Natural killer cell (primary cell): ENCODE results near the gene SYNPR. TPM values are rescaled to one million over a fixed set of nuclear protein-coding genes. Genes with fewer than 3 reads are reported as not detected.

Experiments
- ATAC-seq, 3 donors: fragments of 150-1000 bp in 2 of 3; fragments of 200-7000 bp in 1 of 3; cut with Tn5 transposase; 1 replicate in 1 of 3; 2 replicates in 2 of 3; pipeline ENCODE4 v1.10.0; 2021; ENCODE audit warnings: mild to moderate bottlenecking in 2 of 3, moderate library complexity in 2 of 3
- DNase-seq, 2 donors: peaks; one replicate each; pipeline versions ENCODE4 v3.0.0 to v3.0.0-alpha.2; 2013 to 2021; ENCODE audit warnings: mixed read lengths in 1 of 2
- H3K27ac ChIP-seq: one replicate; pipeline ENCODE4 v1.5.1; 2013; ENCODE audit warnings: mild to moderate bottlenecking, low read length
- H3K27me3 ChIP-seq: one replicate; pipeline ENCODE4 v1.6.1; 2013; ENCODE audit warnings: low read length; ENCODE audit not compliant: control insufficient read depth, insufficient read depth
- H3K36me3 ChIP-seq: one replicate; pipeline ENCODE4 v1.6.1; 2013; ENCODE audit warnings: low read length; ENCODE audit not compliant: control insufficient read depth, insufficient read depth
- H3K4me1 ChIP-seq: one replicate; pipeline ENCODE4 v1.6.1; 2013; ENCODE audit warnings: low read length; ENCODE audit not compliant: control insufficient read depth, insufficient read depth
- H3K4me3 ChIP-seq: one replicate; pipeline ENCODE4 v1.5.1; 2013; ENCODE audit warnings: low read length
- H3K9me3 ChIP-seq: one replicate; pipeline ENCODE4 v1.6.1; 2013; ENCODE audit warnings: low read length; ENCODE audit not compliant: control insufficient read depth, insufficient read depth
- H3K27ac Mint-ChIP-seq, 2 donors: one replicate each; pipeline ENCODE4 v1.8.0; 2022; ENCODE audit warnings: mild to moderate bottlenecking in 2 of 2, mixed read lengths in 2 of 2, moderate library complexity in 1 of 2
- H3K27me3 Mint-ChIP-seq, 2 donors: one replicate each; pipeline ENCODE4 v1.8.0; 2022; ENCODE audit warnings: low read depth in 2 of 2, mixed read lengths in 2 of 2
- H3K36me3 Mint-ChIP-seq: one replicate; pipeline ENCODE4 v1.8.0; 2022; ENCODE audit warnings: mixed read lengths
- H3K4me1 Mint-ChIP-seq, 2 donors: one replicate each; pipeline ENCODE4 v1.8.0; 2022; ENCODE audit warnings: mixed read lengths in 2 of 2
- H3K4me3 Mint-ChIP-seq: one replicate; pipeline ENCODE4 v1.8.0; 2022; ENCODE audit warnings: mild to moderate bottlenecking, moderate library complexity, mixed read lengths
- H3K9me3 Mint-ChIP-seq, 2 donors: one replicate each; pipeline ENCODE4 v1.8.0; 2022; ENCODE audit warnings: mixed read lengths in 2 of 2
- WGBS: methylation state at CpG from one replicate; pipeline ENCODE4 v1.1.7; 2013; ENCODE audit warnings: missing lambda C conversion rate; ENCODE audit not compliant: insufficient coverage; 5-methylcytosine and 5-hydroxymethylcytosine counted together
- intact Hi-C: fragments of 100-400 bp; cut with micrococcal nuclease; formaldehyde crosslinking; loops from one replicate; pipeline ENCODE4 v1.14.2; 2022
- total RNA-seq, 4 donors: library from RNA; stranded (reverse); fragments of 120-200 nt in 1 of 4; gene quantifications; one replicate each; pipeline versions ENCODE4 v1.2.3 to v1.2.4, GENCODE V29; 2013 to 2022
- TF ChIP-seq, protein P1 (sequence below): fragments of 200-600 bp; IDR thresholded peaks from one replicate; pipeline ENCODE4 v1.8.0; 2022; ENCODE audit warnings: antibody characterized with exemption

Gene SYNPR
- total RNA-seq, 3 donors from 2014 or later (not counting 1 experiment from before 2014, with no cell fraction given), result not detected

DNA sequence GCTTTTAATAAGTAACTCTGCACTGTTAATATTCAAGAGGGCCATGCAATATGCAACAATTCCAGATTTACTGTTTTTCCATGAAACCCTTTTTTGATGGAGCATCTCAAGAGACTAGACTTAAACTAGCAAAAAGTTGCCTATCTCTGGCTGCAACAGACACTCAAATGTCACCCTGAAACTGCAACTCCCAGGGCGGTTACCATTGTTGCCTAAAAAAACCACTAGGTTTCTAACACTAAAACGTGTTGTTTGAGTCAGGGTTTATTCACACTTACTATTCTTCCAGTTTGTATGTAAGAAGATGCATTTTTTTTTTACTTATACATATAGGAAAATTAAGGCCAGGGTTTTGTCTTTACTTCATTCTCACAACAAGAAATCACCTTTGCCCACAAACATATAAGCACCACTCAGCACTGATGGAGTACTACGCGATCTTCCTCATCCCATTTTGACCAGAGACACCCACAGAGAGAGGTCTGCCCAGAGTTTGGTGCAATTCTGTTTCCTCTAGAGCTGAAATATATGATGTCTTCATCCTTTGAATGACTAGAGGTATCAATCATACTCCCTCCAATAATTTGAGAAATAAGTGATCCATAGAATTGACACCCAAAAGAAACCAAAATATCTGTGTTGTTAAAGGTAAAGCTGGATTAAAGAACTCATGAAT lies 250.4 kb downstream of the SYNPR start:
- H3K27ac ChIP-seq, result no peak overlapping the region
- no peak overlapping the region for H3K27ac Mint-ChIP-seq
- TF ChIP-seq, protein P1, sequence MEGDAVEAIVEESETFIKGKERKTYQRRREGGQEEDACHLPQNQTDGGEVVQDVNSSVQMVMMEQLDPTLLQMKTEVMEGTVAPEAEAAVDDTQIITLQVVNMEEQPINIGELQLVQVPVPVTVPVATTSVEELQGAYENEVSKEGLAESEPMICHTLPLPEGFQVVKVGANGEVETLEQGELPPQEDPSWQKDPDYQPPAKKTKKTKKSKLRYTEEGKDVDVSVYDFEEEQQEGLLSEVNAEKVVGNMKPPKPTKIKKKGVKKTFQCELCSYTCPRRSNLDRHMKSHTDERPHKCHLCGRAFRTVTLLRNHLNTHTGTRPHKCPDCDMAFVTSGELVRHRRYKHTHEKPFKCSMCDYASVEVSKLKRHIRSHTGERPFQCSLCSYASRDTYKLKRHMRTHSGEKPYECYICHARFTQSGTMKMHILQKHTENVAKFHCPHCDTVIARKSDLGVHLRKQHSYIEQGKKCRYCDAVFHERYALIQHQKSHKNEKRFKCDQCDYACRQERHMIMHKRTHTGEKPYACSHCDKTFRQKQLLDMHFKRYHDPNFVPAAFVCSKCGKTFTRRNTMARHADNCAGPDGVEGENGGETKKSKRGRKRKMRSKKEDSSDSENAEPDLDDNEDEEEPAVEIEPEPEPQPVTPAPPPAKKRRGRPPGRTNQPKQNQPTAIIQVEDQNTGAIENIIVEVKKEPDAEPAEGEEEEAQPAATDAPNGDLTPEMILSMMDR, result no peak
- intact Hi-C loops, result no loop called here
- no peaks in the 10 kb centered on the region for H3K36me3 Mint-ChIP-seq
- 89% methylated on average over 3 of the region's 4 CpGs for WGBS
- no peaks in the 10 kb centered on the region for H3K9me3 ChIP-seq
- H3K4me1 ChIP-seq, result no peaks in the 10 kb centered on the region
- no peaks in the 10 kb centered on the region for H3K4me1 Mint-ChIP-seq
- no peaks in the 10 kb centered on the region for H3K27me3 ChIP-seq
- no peak overlapping the region for H3K4me3 ChIP-seq
- ATAC-seq (no peak), DNase-seq (no peak)
- H3K36me3 ChIP-seq, result no peaks in the 10 kb centered on the region
- no peak overlapping the region for H3K4me3 Mint-ChIP-seq
- peaks cover 0 to 5% of the 10 kb centered on the region in 2 donors for H3K9me3 Mint-ChIP-seq
- no peaks in the 10 kb centered on the region for H3K27me3 Mint-ChIP-seq

DNA sequence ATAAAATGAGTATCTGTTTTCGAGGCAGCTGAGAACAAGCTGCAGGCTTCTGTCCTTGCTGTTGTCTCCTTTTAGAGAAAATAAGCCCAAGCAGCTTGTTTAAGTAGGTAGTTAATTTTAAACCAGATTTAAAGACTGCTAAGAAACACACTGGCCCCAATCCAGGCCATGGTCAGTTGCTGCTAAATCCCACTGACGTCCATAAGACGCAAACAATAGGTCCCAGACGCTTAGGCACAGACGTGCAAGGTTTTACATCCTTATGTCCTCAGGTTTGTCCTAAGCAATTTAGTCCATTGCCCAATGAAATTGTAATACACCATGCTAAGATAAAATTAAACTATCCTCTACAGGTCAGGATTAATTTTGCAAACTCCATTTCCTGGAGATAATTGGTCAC lies 254.4 kb downstream of the SYNPR start:
- no peaks in the 10 kb centered on the region for H3K9me3 ChIP-seq
- Mint-ChIP-seq H3K9me3 (peaks cover 0 to 8% of the 10 kb centered on the region in 2 donors), H3K36me3 (no peaks in the 10 kb centered on the region), H3K27ac (no peak overlapping the region), H3K4me3 (no peak overlapping the region), H3K27me3 (no peaks in the 10 kb centered on the region), H3K4me1 (no peaks in the 10 kb centered on the region)
- intact Hi-C loops, result no loop called here
- no peak overlapping the region for H3K4me3 ChIP-seq
- no peak overlapping the region for H3K27ac ChIP-seq
- H3K36me3 ChIP-seq, result no peaks in the 10 kb centered on the region
- WGBS, result 89% methylated on average over 5 of the region's 5 CpGs
- no peaks in the 10 kb centered on the region for H3K27me3 ChIP-seq
- TF ChIP-seq, protein P1, result no peak
- H3K4me1 ChIP-seq, result no peaks in the 10 kb centered on the region
- ATAC-seq (no peak), DNase-seq (no peak)

DNA sequence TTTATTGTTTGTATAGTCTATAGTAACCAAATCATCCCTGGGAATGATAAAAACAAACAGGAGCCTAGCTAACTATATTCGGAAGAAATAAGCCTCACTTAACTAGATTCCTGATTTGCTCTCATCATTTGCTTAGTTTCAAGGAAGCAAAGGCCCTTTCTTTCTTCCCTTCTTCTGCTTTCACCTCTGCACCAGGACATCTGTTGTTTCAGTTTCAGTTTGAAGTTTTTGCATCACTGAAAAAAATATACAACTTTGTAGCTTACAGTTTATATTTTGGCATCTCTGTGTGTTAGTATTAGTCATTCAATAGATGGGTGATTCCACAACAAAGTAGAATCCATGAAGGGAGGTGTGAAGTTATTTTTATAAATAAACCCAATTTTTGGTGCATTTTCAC lies 260.8 kb downstream of the SYNPR start:
- intact Hi-C loops, result no loop called here
- 79% methylated on average over 1 of the region's 1 CpG for WGBS
- TF ChIP-seq, protein P1, result no peak

DNA sequence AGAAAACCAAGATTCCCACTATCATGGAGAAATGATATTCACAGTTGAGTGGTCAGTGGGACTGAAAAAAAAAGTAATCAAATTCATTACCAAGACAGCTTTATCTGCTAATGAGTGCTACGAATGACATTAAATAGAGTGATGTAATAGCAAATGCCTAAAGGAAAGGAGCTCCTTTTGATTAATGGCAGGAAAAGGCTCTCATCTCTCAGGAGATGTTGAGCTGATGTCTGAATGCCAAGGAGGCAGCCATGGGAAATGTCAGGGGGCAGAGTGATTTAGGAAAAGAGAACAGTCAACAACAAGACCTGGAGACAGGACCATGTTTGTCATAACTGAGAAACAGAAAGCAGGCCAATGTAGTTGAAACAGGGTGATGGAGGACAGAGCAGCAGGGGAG lies 277.7 kb downstream of the SYNPR start:
- no peaks in the 10 kb centered on the region for H3K36me3 Mint-ChIP-seq
- H3K4me3 Mint-ChIP-seq, result no peak overlapping the region
- peaks cover 0 to 2% of the 10 kb centered on the region in 2 donors for H3K9me3 Mint-ChIP-seq
- no peak for DNase-seq
- WGBS, result 93% methylated on average over 1 of the region's 1 CpG
- no peaks in the 10 kb centered on the region for H3K4me1 Mint-ChIP-seq
- no peak overlapping the region for H3K4me3 ChIP-seq
- intact Hi-C loops, result no loop called here
- H3K27ac ChIP-seq, result no peak overlapping the region
- H3K27me3 ChIP-seq, result no peaks in the 10 kb centered on the region
- H3K27ac Mint-ChIP-seq, result no peak overlapping the region
- TF ChIP-seq, protein P1, result no peak
- no peaks in the 10 kb centered on the region for H3K27me3 Mint-ChIP-seq
- ATAC-seq, result no peak
- no peaks in the 10 kb centered on the region for H3K36me3 ChIP-seq
- H3K9me3 ChIP-seq, result no peaks in the 10 kb centered on the region
- no peaks in the 10 kb centered on the region for H3K4me1 ChIP-seq

More for the DNA sequence above, 260.8 kb downstream of the SYNPR start:
- Histone ChIP-seq H3K4me1 (no peaks in the 10 kb centered on the region), H3K27ac (no peak overlapping the region), H3K9me3 (no peaks in the 10 kb centered on the region), H3K36me3 (no peaks in the 10 kb centered on the region), H3K4me3 (no peak overlapping the region), H3K27me3 (no peaks in the 10 kb centered on the region)
- Mint-ChIP-seq H3K36me3 (no peaks in the 10 kb centered on the region), H3K4me1 (no peaks in the 10 kb centered on the region), H3K27me3 (no peaks in the 10 kb centered on the region), H3K27ac (no peak overlapping the region), H3K4me3 (no peak overlapping the region), H3K9me3 (peaks cover 0 to 2% of the 10 kb centered on the region in 2 donors)
- ATAC-seq (no peak), DNase-seq (no peak)
